Breast epithelium (tissue), 4 donors: ENCODE measurements around the gene KCTD16. TPM values are rescaled to one million over a fixed set of nuclear protein-coding genes. Genes with fewer than 3 reads are reported as not detected.

Experiments
- DNase-seq, 2 donors: peaks; one replicate each; pipeline ENCODE4 v3.0.0-alpha.2; 2019; ENCODE audit warnings: low spot score in 2 of 2
- H3K27ac ChIP-seq, 2 donors: fragments of 200-600 bp; sonication (generic) in 1 of 2; one replicate each; pipeline ENCODE4 v1.5.1; 2016 to 2019; ENCODE audit warnings: mild to moderate bottlenecking in 1 of 2
- H3K27me3 ChIP-seq, 2 donors: fragments of 200-600 bp; sonication (generic) in 1 of 2; one replicate each; pipeline versions ENCODE4 v1.5.1 to v1.6.0; 2017 to 2019; ENCODE audit warnings: control low read depth in 1 of 2, mild to moderate bottlenecking in 1 of 2
- H3K36me3 ChIP-seq: fragments of 200-600 bp; one replicate; pipeline ENCODE4 v1.5.1; 2019
- H3K4me1 ChIP-seq, 2 donors: fragments of 200-600 bp; sonication (generic); one replicate each; pipeline ENCODE4 v1.5.1; 2016 to 2019; ENCODE audit warnings: control low read depth in 1 of 2
- H3K4me3 ChIP-seq, 3 donors: fragments of 200-600 bp; sonication (generic); 1 replicate in 2 of 3; 2 replicates in 1 of 3; pipeline ENCODE4 v1.5.1; 2016 to 2019; ENCODE audit warnings: mild to moderate bottlenecking in 3 of 3, moderate library complexity in 2 of 3
- H3K9me3 ChIP-seq, 2 donors: fragments of 200-600 bp; sonication (generic) in 1 of 2; one replicate each; pipeline ENCODE4 v1.5.1; 2016 to 2019; ENCODE audit warnings: control low read depth in 1 of 2
- POLR2A ChIP-seq: fragments of 450-650 bp; IDR thresholded peaks from one replicate; pipeline ENCODE4 v1.6.1; 2016; ENCODE audit warnings: antibody characterized with exemption, mild to moderate bottlenecking, moderate library complexity
- POLR2AphosphoS5 ChIP-seq, 3 donors: sonication (generic); formaldehyde crosslinking; IDR thresholded peaks; one replicate each; pipeline ENCODE4 v1.6.1; 2017; ENCODE audit warnings: antibody characterized with exemption in 3 of 3
- intact Hi-C: fragments of 100-400 bp; cut with DNase I; formaldehyde crosslinking; loops from one replicate; pipeline ENCODE4 v1.15.1; 2023; ENCODE audit warnings: low total_unique reads
- total RNA-seq, 3 donors: library from RNA; depleted of rRNA; stranded (reverse); fragments of >200 nt; gene quantifications; one replicate each; pipeline ENCODE4 v1.1.0, GENCODE V29; 2016
- TF ChIP-seq, protein P1 (sequence below), 3 donors: fragments of 450-650 bp; IDR thresholded peaks; one replicate each; pipeline ENCODE4 v1.5.1; 2016 to 2017; ENCODE audit warnings: antibody characterized with exemption in 3 of 3, mild to moderate bottlenecking in 3 of 3, moderate library complexity in 3 of 3

The KCTD16 gene
- total RNA-seq, 3 donors from 2014 or later = under 0.01 to 0.33 (median 0.32) TPM

DNA sequence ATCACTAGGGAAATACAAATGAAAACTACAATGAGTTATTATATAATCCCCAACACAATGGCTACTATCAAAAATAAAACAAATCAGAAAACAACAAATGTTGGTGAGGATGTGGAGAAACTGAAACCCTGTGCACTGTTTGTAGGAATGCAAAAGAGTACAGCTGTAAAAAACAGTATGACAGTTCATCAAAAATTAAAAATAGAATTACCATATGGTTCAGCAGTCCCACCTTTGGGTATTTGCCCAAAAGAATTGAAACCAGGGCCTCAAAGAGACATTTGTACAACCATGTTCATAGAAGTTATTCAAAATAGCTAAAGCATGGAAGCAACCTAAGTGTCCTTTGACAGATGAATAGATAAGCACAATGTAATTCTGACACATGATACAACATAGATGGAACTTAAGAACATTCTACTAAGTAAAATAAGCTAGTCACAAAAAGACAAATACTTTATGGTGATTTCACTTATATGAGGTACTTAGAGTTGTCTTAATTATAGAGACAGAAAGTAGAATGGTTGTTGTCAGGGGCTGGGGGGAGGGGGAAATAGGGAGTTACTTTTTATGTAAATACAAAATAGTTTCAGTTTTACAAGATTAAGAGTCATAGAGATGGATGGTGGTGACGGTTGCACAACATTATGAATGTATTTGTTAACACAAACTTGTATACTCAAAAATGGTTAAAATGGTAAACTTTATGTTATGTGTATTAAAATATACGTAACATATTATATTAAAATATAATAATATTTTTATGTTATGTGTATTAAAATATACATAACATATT is 102.8 kb downstream of the KCTD16 start:
- no peak overlapping the region for H3K27ac ChIP-seq

GRCh38 chr5:144275329-144275728 is 104.7 kb downstream of the KCTD16 start:
- no peak overlapping the region for H3K4me3 ChIP-seq
- no peaks in the 10 kb centered on the region for H3K27me3 ChIP-seq
- H3K9me3 ChIP-seq = no peaks in the 10 kb centered on the region
- TF ChIP-seq, protein P1, sequence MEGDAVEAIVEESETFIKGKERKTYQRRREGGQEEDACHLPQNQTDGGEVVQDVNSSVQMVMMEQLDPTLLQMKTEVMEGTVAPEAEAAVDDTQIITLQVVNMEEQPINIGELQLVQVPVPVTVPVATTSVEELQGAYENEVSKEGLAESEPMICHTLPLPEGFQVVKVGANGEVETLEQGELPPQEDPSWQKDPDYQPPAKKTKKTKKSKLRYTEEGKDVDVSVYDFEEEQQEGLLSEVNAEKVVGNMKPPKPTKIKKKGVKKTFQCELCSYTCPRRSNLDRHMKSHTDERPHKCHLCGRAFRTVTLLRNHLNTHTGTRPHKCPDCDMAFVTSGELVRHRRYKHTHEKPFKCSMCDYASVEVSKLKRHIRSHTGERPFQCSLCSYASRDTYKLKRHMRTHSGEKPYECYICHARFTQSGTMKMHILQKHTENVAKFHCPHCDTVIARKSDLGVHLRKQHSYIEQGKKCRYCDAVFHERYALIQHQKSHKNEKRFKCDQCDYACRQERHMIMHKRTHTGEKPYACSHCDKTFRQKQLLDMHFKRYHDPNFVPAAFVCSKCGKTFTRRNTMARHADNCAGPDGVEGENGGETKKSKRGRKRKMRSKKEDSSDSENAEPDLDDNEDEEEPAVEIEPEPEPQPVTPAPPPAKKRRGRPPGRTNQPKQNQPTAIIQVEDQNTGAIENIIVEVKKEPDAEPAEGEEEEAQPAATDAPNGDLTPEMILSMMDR (IDR thresholded peaks at IDR 0.05) = no peak
- no peak for TF ChIP-seq POLR2A
- no peak for TF ChIP-seq POLR2AphosphoS5 (IDR thresholded peaks at IDR 0.05)
- DNase-seq = no peak
- H3K4me1 ChIP-seq = no peaks in the 10 kb centered on the region
- intact Hi-C loops = no loop called here
- H3K36me3 ChIP-seq = no peaks in the 10 kb centered on the region
- no peak overlapping the region for H3K27ac ChIP-seq

More for the DNA sequence above, 102.8 kb downstream of the KCTD16 start:
- Histone ChIP-seq H3K4me1 (no peaks in the 10 kb centered on the region), H3K4me3 (no peak overlapping the region), H3K36me3 (no peaks in the 10 kb centered on the region), H3K27me3 (no peaks in the 10 kb centered on the region), H3K9me3 (peaks cover 0 to 12% of the 10 kb centered on the region in 2 donors)
- intact Hi-C loops = no loop called here
- TF ChIP-seq, protein P1 (IDR thresholded peaks at IDR 0.05) = no peak
- no peak for TF ChIP-seq POLR2A
- TF ChIP-seq POLR2AphosphoS5 (IDR thresholded peaks at IDR 0.05) = no peak
- no peak for DNase-seq

DNA sequence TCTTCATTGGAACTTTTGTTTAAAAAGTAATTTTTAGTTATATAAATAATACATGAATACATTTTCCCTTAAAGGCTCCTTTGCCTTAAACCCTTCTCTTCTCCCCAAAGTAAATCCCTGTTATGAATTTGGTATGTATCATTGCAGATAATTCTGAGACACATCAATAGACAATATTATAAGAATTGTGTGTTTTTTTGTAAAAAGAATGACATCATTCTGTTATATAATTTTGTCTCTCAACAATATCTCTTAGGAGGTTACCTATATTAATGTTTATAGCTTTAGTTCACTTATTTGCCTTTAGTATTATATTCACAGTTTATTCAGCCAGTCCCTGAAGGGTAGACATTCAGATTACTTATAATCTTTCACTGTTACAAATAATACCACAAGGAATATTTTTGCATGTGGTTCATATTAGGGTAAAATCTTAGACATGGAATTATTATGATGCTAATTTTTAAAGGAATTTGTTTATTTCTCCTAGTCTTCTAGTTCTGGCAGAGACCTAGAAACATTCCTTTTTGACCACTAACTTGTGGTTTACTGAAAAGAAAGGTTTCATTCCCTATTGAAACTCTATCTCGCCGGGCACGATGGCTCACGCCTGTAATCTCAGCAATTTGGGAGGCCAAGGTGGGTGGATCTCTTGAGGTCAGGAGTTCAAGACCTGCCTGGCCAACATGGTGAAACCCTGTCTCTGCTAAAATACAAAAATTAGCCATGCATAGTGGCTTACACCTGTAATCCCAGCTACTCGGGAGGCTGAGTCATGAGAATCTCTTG is 105.6 kb downstream of the KCTD16 start:
- DNase-seq = no peak
- H3K27me3 ChIP-seq = no peaks in the 10 kb centered on the region
- no peaks in the 10 kb centered on the region for H3K36me3 ChIP-seq
- intact Hi-C loops = no loop called here
- TF ChIP-seq POLR2AphosphoS5 (IDR thresholded peaks at IDR 0.05) = no peak
- TF ChIP-seq, protein P1 (IDR thresholded peaks at IDR 0.05) = no peak
- TF ChIP-seq POLR2A = no peak
- no peaks in the 10 kb centered on the region for H3K9me3 ChIP-seq
- no peak overlapping the region for H3K27ac ChIP-seq
- H3K4me1 ChIP-seq = no peaks in the 10 kb centered on the region
- H3K4me3 ChIP-seq = no peak overlapping the region

DNA sequence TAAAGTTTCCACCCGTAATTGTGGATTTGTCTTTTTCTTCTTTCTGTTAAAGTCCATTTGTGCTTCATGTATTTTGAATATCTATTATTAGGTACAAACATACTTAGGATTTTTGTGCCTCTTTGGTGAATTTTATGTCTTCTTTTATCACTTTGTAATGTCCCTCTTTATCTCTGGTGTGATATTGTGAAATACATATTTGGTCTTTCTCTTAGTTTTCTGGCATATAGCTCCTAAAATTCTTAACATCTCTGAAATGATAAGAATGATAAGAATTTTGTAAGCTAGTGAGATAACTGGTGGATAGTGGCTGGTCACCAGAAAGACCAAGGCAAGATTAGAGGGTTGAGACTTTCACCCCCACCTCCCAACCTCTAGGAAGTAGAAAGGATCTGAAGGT is 111.1 kb downstream of the KCTD16 start:
- H3K4me1 ChIP-seq = no peaks in the 10 kb centered on the region
- intact Hi-C loops = no loop called here
- TF ChIP-seq, protein P1 (IDR thresholded peaks at IDR 0.05) = no peak
- TF ChIP-seq POLR2AphosphoS5 (IDR thresholded peaks at IDR 0.05) = no peak
- TF ChIP-seq POLR2A = no peak

DNA sequence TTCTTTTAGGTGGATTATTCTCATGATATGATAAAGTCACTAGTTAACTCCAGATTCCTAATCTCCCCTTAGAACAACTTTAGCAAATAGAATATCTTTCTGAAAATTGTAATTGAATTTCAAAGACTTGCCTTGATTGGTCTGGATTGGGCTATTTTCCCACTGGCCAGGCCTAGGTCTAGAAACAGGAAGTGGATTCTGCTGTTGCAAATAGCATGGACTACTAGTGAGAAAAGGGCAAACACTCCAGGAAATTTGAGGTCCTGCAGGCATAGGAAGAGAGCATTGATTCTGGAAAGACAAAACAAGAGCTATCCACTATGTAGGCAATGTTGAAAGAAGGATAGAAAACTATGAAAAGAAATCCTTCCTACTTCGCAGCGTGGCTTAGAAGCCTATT is 113.4 kb downstream of the KCTD16 start:
- H3K9me3 ChIP-seq = no peaks in the 10 kb centered on the region
- no peak overlapping the region for H3K27ac ChIP-seq
- TF ChIP-seq, protein P1 (IDR thresholded peaks at IDR 0.05) = no peak
- TF ChIP-seq POLR2AphosphoS5 (IDR thresholded peaks at IDR 0.05) (no peak), POLR2A (no peak)
- no peak for DNase-seq
- no peak overlapping the region for H3K4me3 ChIP-seq
- intact Hi-C loops = no loop called here
- H3K4me1 ChIP-seq = no peaks in the 10 kb centered on the region
- no peaks in the 10 kb centered on the region for H3K36me3 ChIP-seq
- no peaks in the 10 kb centered on the region for H3K27me3 ChIP-seq

More for the DNA sequence above, 111.1 kb downstream of the KCTD16 start:
- Histone ChIP-seq H3K27ac (no peak overlapping the region), H3K36me3 (no peaks in the 10 kb centered on the region), H3K27me3 (no peaks in the 10 kb centered on the region), H3K9me3 (no peaks in the 10 kb centered on the region), H3K4me3 (no peak overlapping the region)
- no peak for DNase-seq
